ENCODE results near the gene SLC35D3.
"Not testable (repeated sequence)": the region's sequence is repeated elsewhere in the genome, so short reads cannot be mapped to it uniquely, and the experiment has no call there.

SLC35D3 gene

GRCh38 chr6:136967876-136968752 lies 46.0 kb downstream of the SLC35D3 start:
- peak; percentile 83 for DNase-seq (ENCODE audit: low spot score)

GRCh38 chr6:136968837-136969236 lies 46.7 kb downstream of the SLC35D3 start:
- no peak for DNase-seq (ENCODE audit: low spot score)

GRCh38 chr6:136969433-136969832 lies 47.3 kb downstream of the SLC35D3 start:
- no peak for DNase-seq (ENCODE audit: low spot score)

- DNase-seq (ENCODE audit: low spot score), result no peak
Measured at GRCh38 chr6:136969930-136970329, 47.8 kb downstream of the SLC35D3 start.

GRCh38 chr6:136971609-136972008 lies 49.5 kb downstream of the SLC35D3 start:
- DNase-seq (ENCODE audit: low spot score), result no peak

- not testable (repeated sequence) for DNase-seq (ENCODE audit: low spot score)
Measured at GRCh38 chr6:136973781-136974180, 51.7 kb downstream of the SLC35D3 start.

Measured in Ammon's horn (tissue), 1 donor.